Right hindlimb (tissue), 1 donor: Measurements from ENCODE around the gene RHD.
"Not testable (repeated sequence)": the region's sequence is repeated elsewhere in the genome, so short reads cannot be mapped to it uniquely, and the experiment has no call there.

ENCODE experiments used
- DNase-seq: peaks from one replicate; pipeline ENCODE4 v3.0.0-alpha.2; 2018

Gene RHD

GRCh38 chr1:25259813-25260212 lies 12.5 kb upstream of the RHD start:
- not testable (repeated sequence) for DNase-seq

GRCh38 chr1:25260336-25260735 lies 12.0 kb upstream of the RHD start:
- not testable (repeated sequence) for DNase-seq

GRCh38 chr1:25266554-25267287 lies 5.6 kb upstream of the RHD start:
- not testable (repeated sequence) for DNase-seq

GRCh38 chr1:25267288-25268142 lies 4.8 kb upstream of the RHD start:
- peak; percentile 87 for DNase-seq

GRCh38 chr1:25268143-25268760 lies 4.1 kb upstream of the RHD start:
- DNase-seq: not testable (repeated sequence)

GRCh38 chr1:25275648-25276047 lies 3.3 kb downstream of the RHD start:
- not testable (repeated sequence) for DNase-seq

- DNase-seq: not testable (repeated sequence)
Measured at GRCh38 chr1:25277295-25277694, 5.0 kb downstream of the RHD start.

- not testable (repeated sequence) for DNase-seq
Measured at GRCh38 chr1:25278358-25278757, 6.0 kb downstream of the RHD start.

GRCh38 chr1:25278790-25279189 lies 6.5 kb downstream of the RHD start:
- DNase-seq: not testable (repeated sequence)

GRCh38 chr1:25279693-25280111 lies 7.4 kb downstream of the RHD start:
- DNase-seq: not testable (repeated sequence)

GRCh38 chr1:25285862-25286261 lies 13.6 kb downstream of the RHD start:
- not testable (repeated sequence) for DNase-seq

GRCh38 chr1:25287164-25287563 lies 14.9 kb downstream of the RHD start:
- peak; percentile 17 for DNase-seq

GRCh38 chr1:25288573-25289101 lies 16.3 kb downstream of the RHD start:
- DNase-seq: not testable (repeated sequence)

- DNase-seq: not testable (repeated sequence)
Measured at GRCh38 chr1:25290043-25290442, 17.7 kb downstream of the RHD start.

GRCh38 chr1:25293426-25293825 lies 21.1 kb downstream of the RHD start:
- not testable (repeated sequence) for DNase-seq

GRCh38 chr1:25294889-25295826 lies 22.8 kb downstream of the RHD start:
- not testable (repeated sequence) for DNase-seq

- DNase-seq: not testable (repeated sequence)
Measured at GRCh38 chr1:25296501-25296900, 24.2 kb downstream of the RHD start.

- not testable (repeated sequence) for DNase-seq
Measured at GRCh38 chr1:25300729-25301128, 28.4 kb downstream of the RHD start.

- DNase-seq: not testable (repeated sequence)
Measured at GRCh38 chr1:25302330-25302729, 30.0 kb downstream of the RHD start.

GRCh38 chr1:25304936-25305335 lies 32.6 kb downstream of the RHD start:
- not testable (repeated sequence) for DNase-seq

- not testable (repeated sequence) for DNase-seq
Measured at GRCh38 chr1:25308168-25308567, 35.9 kb downstream of the RHD start.

- not testable (repeated sequence) for DNase-seq
Measured at GRCh38 chr1:25309085-25309484, 36.8 kb downstream of the RHD start.
